ENCODE measurements around the gene ABCC4. TPM values are rescaled to one million over a fixed set of nuclear protein-coding genes. Genes with fewer than 3 reads are reported as not detected.

ABCC4 gene
- total and polyA plus RNA-seq, 2 of the 13 experiments (the other 11 are each of a cell fraction or from before 2014, with no cell fraction given): 4.2 to 11.3 TPM

DNA sequence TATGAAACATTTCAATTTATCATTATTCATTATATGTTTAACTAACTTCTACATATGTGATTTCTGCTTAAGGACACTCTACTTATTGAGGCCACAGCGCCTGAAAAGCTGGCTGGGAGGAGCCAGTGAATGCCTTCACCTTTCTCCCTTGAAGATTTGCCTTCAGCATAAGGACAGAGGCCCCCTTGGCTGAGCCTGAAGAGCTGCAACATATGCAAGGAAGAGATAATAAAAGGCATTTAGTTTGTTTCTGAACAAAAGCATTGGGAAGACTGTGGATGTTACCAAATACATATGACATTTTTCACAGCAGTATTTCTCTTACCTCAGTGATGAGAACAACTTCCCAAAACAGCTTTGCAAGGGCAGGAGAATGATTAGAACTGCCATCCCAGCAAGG, 92.1 kb downstream of the ABCC4 start:
- no peaks in the 10 kb centered on the region for H3K79me2 ChIP-seq (ENCODE audit: insufficient read depth, low read length)
- no peaks in the 10 kb centered on the region for H4K20me1 ChIP-seq (ENCODE audit: insufficient read depth, low read length)
- BruUV-seq (replicated peaks): no TSS peak
- intact Hi-C loops (cut with micrococcal nuclease; ENCODE audit: unreplicated experiment): no loop called here
- H3K9ac ChIP-seq (ENCODE audit: insufficient read depth, low read depth, low read length): no peak overlapping the region
- DNase-seq (ENCODE audit: low spot score) (no peak), FAIRE-seq (no peak), ATAC-seq (no peak)
- TF ChIP-seq ZNF124 (CRISPR knock-in tag; IDR thresholded peaks at IDR 0.05) (no peak), ZSCAN29 (CRISPR knock-in tag; conservative IDR thresholded peaks at IDR 0.05) (no peak), GZF1 (CRISPR knock-in tag; IDR thresholded peaks at IDR 0.05) (no peak), ATF5 (CRISPR knock-in tag; IDR thresholded peaks at IDR 0.05; ENCODE audit: low read depth) (no peak), SOX5 (CRISPR knock-in tag; IDR thresholded peaks at IDR 0.05; ENCODE audit: borderline replicate concordance) (no peak), TARDBP (CRISPR knock-in tag; IDR thresholded peaks at IDR 0.05) (no peak), TCF12 (IDR thresholded peaks at IDR 0.05) (no peak), TCF12 (CRISPR knock-in tag; IDR thresholded peaks at IDR 0.05) (no peak), ZNF772 (CRISPR knock-in tag; IDR thresholded peaks at IDR 0.05) (no peak)
- TF ChIP-seq, protein P1, sequence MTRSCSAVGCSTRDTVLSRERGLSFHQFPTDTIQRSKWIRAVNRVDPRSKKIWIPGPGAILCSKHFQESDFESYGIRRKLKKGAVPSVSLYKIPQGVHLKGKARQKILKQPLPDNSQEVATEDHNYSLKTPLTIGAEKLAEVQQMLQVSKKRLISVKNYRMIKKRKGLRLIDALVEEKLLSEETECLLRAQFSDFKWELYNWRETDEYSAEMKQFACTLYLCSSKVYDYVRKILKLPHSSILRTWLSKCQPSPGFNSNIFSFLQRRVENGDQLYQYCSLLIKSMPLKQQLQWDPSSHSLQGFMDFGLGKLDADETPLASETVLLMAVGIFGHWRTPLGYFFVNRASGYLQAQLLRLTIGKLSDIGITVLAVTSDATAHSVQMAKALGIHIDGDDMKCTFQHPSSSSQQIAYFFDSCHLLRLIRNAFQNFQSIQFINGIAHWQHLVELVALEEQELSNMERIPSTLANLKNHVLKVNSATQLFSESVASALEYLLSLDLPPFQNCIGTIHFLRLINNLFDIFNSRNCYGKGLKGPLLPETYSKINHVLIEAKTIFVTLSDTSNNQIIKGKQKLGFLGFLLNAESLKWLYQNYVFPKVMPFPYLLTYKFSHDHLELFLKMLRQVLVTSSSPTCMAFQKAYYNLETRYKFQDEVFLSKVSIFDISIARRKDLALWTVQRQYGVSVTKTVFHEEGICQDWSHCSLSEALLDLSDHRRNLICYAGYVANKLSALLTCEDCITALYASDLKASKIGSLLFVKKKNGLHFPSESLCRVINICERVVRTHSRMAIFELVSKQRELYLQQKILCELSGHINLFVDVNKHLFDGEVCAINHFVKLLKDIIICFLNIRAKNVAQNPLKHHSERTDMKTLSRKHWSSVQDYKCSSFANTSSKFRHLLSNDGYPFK (CRISPR knock-in tag; IDR thresholded peaks at IDR 0.05; ENCODE audit: borderline replicate concordance): no peak
- H3K27ac ChIP-seq (ENCODE audit: extremely low read length, insufficient read depth, low read length): no peak overlapping the region
- peaks cover 3 to 10% of the 10 kb centered on the region in 2 experiments; a peak in 2 of 5 replicates for H3K36me3 ChIP-seq (replicated peaks in 1 of 2; ENCODE audit: control insufficient read depth in 1 of 2, insufficient read depth in 2 of 2, low read length in 2 of 2)
- CTCF ChIA-PET (ENCODE audit: low intra/inter-chr PET ratio, low total read pairs): no interaction called here
- POLR2A ChIA-PET: no interaction called here
- no peaks in the 10 kb centered on the region for H3K27me3 ChIP-seq (ENCODE audit: control insufficient read depth in 1 of 2, insufficient read depth in 2 of 2, low read length in 2 of 2)
- H3K4me2 ChIP-seq (ENCODE audit: low read depth, low read length): no peak overlapping the region
- no peak overlapping the region for H3K4me3 ChIP-seq (replicated peaks in 1 of 3; ENCODE audit: insufficient read depth in 1 of 3, low read depth in 2 of 3, low read length in 3 of 3)
- no peaks in the 10 kb centered on the region for H3K4me1 ChIP-seq (ENCODE audit: insufficient read depth, low read length)
- no peaks in the 10 kb centered on the region for H3K9me3 ChIP-seq (ENCODE audit: low read length)
- no peak overlapping the region for H2AFZ ChIP-seq (ENCODE audit: low read length)
- 100% methylated on average over 1 of the region's 1 CpG for WGBS (ENCODE audit: low lambda C conversion rate)
- in situ Hi-C loops (cut with HindIII; ENCODE audit: extremely low pct_ligation_motif_present, low pct_unique_long_range_greater_than_20kb): no loop called here

Data from HepG2 (cell line).